ENCODE measurements around the gene CLDN22.

The CLDN22 gene

DNA sequence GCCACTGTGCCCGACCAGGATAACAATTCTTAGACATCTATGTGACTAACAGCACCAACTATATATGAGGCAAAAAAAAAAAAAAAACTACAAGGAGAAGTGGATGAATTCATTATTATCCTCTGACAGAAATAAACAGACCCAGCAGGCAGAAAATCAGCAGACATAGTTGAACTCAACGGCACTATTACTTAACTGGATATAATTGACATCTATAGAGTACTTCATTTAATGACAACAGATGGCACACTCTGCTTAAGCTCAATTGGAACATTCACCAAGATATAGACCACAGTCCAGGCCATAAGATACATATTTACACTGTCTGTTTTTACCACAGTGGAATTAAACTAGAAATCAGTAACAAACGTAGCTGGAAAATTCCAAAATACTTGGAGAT lies 13.3 kb downstream of the CLDN22 start:
- DNase-seq: no peak
- H3K36me3 ChIP-seq (ENCODE audit: insufficient read depth, low read length): no peaks in the 10 kb centered on the region

DNA sequence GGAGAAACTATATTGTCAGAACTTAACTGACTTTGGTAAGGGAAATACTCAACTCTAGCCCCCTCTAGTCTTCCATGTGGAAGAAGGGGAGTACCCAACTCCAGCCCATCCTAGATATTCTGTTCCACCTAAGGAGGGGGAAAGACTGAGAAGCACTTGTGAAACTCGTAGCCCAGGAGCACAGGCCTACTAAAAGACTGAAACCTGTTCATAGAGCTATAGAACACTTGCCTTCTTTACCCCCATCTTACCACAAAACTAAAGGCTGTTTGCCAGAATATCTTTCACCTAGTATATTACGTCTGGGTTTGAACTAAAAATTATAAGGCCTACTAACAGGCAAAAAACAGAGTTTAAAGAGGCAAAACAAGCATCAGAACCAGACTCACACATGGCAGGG lies 15.5 kb downstream of the CLDN22 start:
- ATAC-seq (ENCODE audit: insufficient read depth, low read depth) (no peak), DNase-seq (no peak)
- no peak for TF ChIP-seq EZH2 (IDR thresholded peaks at IDR 0.05; ENCODE audit: borderline replicate concordance, low read depth, low read length, severe bottlenecking)
- TF ChIP-seq, protein P1, sequence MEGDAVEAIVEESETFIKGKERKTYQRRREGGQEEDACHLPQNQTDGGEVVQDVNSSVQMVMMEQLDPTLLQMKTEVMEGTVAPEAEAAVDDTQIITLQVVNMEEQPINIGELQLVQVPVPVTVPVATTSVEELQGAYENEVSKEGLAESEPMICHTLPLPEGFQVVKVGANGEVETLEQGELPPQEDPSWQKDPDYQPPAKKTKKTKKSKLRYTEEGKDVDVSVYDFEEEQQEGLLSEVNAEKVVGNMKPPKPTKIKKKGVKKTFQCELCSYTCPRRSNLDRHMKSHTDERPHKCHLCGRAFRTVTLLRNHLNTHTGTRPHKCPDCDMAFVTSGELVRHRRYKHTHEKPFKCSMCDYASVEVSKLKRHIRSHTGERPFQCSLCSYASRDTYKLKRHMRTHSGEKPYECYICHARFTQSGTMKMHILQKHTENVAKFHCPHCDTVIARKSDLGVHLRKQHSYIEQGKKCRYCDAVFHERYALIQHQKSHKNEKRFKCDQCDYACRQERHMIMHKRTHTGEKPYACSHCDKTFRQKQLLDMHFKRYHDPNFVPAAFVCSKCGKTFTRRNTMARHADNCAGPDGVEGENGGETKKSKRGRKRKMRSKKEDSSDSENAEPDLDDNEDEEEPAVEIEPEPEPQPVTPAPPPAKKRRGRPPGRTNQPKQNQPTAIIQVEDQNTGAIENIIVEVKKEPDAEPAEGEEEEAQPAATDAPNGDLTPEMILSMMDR (IDR thresholded peaks at IDR 0.05; ENCODE audit: borderline replicate concordance, extremely low read depth, low read length, poor library complexity, severe bottlenecking): no peak
- Histone ChIP-seq H3K27me3 (ENCODE audit: insufficient read depth, low read length, poor library complexity) (no peaks in the 10 kb centered on the region), H3K4me2 (ENCODE audit: insufficient read depth, low read length) (no peak overlapping the region), H3K9me3 (ENCODE audit: insufficient read depth, low read length, severe bottlenecking) (no peaks in the 10 kb centered on the region), H3K4me3 (ENCODE audit: low read depth in 1 of 2, low read length in 2 of 2) (no peak overlapping the region), H4K20me1 (ENCODE audit: insufficient read depth, low read length) (no peaks in the 10 kb centered on the region), H3K36me3 (ENCODE audit: insufficient read depth, low read length) (no peaks in the 10 kb centered on the region), H3K27ac (ENCODE audit: low read length) (no peak overlapping the region), H3K4me1 (ENCODE audit: insufficient read depth, low read length) (no peaks in the 10 kb centered on the region), H2AFZ (ENCODE audit: low read depth, low read length) (no peak overlapping the region), H3K9ac (ENCODE audit: low read depth, low read length) (no peak overlapping the region), H3K79me2 (ENCODE audit: insufficient read depth, low read length) (no peaks in the 10 kb centered on the region)

More for the DNA sequence above, 13.3 kb downstream of the CLDN22 start:
- Histone ChIP-seq H2AFZ (ENCODE audit: low read depth, low read length) (no peak overlapping the region), H3K9ac (ENCODE audit: low read depth, low read length) (no peak overlapping the region), H3K27me3 (ENCODE audit: insufficient read depth, low read length, poor library complexity) (no peaks in the 10 kb centered on the region), H3K4me1 (ENCODE audit: insufficient read depth, low read length) (no peaks in the 10 kb centered on the region), H3K9me3 (ENCODE audit: insufficient read depth, low read length, severe bottlenecking) (no peaks in the 10 kb centered on the region), H3K27ac (ENCODE audit: low read length) (no peak overlapping the region), H3K4me3 (ENCODE audit: low read depth in 1 of 2, low read length in 2 of 2) (no peak overlapping the region), H3K4me2 (ENCODE audit: insufficient read depth, low read length) (no peak overlapping the region), H3K79me2 (ENCODE audit: insufficient read depth, low read length) (no peaks in the 10 kb centered on the region), H4K20me1 (ENCODE audit: insufficient read depth, low read length) (no peaks in the 10 kb centered on the region)
- TF ChIP-seq, protein P1 (IDR thresholded peaks at IDR 0.05; ENCODE audit: borderline replicate concordance, extremely low read depth, low read length, poor library complexity, severe bottlenecking): no peak
- TF ChIP-seq EZH2 (IDR thresholded peaks at IDR 0.05; ENCODE audit: borderline replicate concordance, low read depth, low read length, severe bottlenecking): no peak
- no peak for ATAC-seq (ENCODE audit: insufficient read depth, low read depth)

DNA sequence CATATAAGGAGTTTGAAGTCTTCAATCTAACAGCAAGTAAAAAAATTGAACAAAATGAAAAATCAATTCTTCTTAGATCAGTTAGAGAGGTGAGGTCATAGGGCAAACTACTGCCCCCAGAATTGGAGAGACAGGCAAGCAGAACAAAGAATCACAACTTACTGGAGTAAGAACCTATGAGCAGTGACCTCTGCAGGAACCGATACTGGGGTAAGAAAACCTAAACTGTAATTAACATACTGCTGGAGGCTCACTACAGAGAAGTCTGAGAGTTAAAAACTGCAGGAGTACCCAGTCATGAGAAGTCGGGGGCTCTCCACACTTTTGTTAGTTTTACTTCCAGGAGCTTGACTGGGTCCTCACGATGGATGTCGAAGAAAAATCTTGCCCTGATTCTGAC lies 16.0 kb downstream of the CLDN22 start:
- no peak for ATAC-seq (ENCODE audit: insufficient read depth, low read depth)
- Histone ChIP-seq H3K27me3 (ENCODE audit: insufficient read depth, low read length, poor library complexity) (no peaks in the 10 kb centered on the region), H2AFZ (ENCODE audit: low read depth, low read length) (no peak overlapping the region), H3K4me2 (ENCODE audit: insufficient read depth, low read length) (no peak overlapping the region), H3K27ac (ENCODE audit: low read length) (no peak overlapping the region), H3K9me3 (ENCODE audit: insufficient read depth, low read length, severe bottlenecking) (no peaks in the 10 kb centered on the region), H4K20me1 (ENCODE audit: insufficient read depth, low read length) (no peaks in the 10 kb centered on the region), H3K9ac (ENCODE audit: low read depth, low read length) (no peak overlapping the region), H3K4me1 (ENCODE audit: insufficient read depth, low read length) (no peaks in the 10 kb centered on the region), H3K79me2 (ENCODE audit: insufficient read depth, low read length) (no peaks in the 10 kb centered on the region), H3K4me3 (ENCODE audit: low read depth in 1 of 2, low read length in 2 of 2) (no peak overlapping the region), H3K36me3 (ENCODE audit: insufficient read depth, low read length) (no peaks in the 10 kb centered on the region)
- TF ChIP-seq, protein P1 (IDR thresholded peaks at IDR 0.05; ENCODE audit: borderline replicate concordance, extremely low read depth, low read length, poor library complexity, severe bottlenecking): no peak
- no peak for TF ChIP-seq EZH2 (IDR thresholded peaks at IDR 0.05; ENCODE audit: borderline replicate concordance, low read depth, low read length, severe bottlenecking)
- DNase-seq: no peak

DNA sequence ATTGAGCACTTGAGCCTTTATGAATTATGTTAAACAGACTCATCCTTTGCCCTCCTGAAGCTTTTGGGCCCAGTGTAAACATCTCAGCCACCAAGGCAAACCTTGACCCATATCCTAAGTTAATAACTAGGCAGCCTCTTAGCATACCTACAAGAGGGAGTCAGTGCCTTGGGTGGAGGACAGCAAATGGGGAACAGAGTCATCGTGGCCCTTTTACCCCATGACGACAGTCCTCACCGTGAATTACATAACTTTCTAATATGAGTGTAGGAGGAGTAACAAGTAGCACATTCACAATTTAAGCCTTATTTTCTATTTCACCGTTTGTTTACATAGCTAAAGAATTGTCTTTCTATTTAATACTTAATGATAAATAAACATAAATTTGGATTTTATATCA lies 16.8 kb downstream of the CLDN22 start:
- Histone ChIP-seq H3K4me1 (ENCODE audit: insufficient read depth, low read length) (no peaks in the 10 kb centered on the region), H2AFZ (ENCODE audit: low read depth, low read length) (no peak overlapping the region), H3K36me3 (ENCODE audit: insufficient read depth, low read length) (no peaks in the 10 kb centered on the region), H3K27me3 (ENCODE audit: insufficient read depth, low read length, poor library complexity) (no peaks in the 10 kb centered on the region), H3K4me2 (ENCODE audit: insufficient read depth, low read length) (no peak overlapping the region), H3K9me3 (ENCODE audit: insufficient read depth, low read length, severe bottlenecking) (no peaks in the 10 kb centered on the region), H3K79me2 (ENCODE audit: insufficient read depth, low read length) (no peaks in the 10 kb centered on the region), H3K9ac (ENCODE audit: low read depth, low read length) (no peak overlapping the region), H3K4me3 (ENCODE audit: low read depth in 1 of 2, low read length in 2 of 2) (no peak overlapping the region), H3K27ac (ENCODE audit: low read length) (no peak overlapping the region), H4K20me1 (ENCODE audit: insufficient read depth, low read length) (no peaks in the 10 kb centered on the region)
- ATAC-seq (ENCODE audit: insufficient read depth, low read depth): no peak
- no peak for DNase-seq
- no peak for TF ChIP-seq EZH2 (IDR thresholded peaks at IDR 0.05; ENCODE audit: borderline replicate concordance, low read depth, low read length, severe bottlenecking)
- TF ChIP-seq, protein P1 (IDR thresholded peaks at IDR 0.05; ENCODE audit: borderline replicate concordance, extremely low read depth, low read length, poor library complexity, severe bottlenecking): no peak

Data from DND-41 (cell line).